Measurements from ENCODE around the gene ATF6B.

- TF ChIP-seq, protein P1, sequence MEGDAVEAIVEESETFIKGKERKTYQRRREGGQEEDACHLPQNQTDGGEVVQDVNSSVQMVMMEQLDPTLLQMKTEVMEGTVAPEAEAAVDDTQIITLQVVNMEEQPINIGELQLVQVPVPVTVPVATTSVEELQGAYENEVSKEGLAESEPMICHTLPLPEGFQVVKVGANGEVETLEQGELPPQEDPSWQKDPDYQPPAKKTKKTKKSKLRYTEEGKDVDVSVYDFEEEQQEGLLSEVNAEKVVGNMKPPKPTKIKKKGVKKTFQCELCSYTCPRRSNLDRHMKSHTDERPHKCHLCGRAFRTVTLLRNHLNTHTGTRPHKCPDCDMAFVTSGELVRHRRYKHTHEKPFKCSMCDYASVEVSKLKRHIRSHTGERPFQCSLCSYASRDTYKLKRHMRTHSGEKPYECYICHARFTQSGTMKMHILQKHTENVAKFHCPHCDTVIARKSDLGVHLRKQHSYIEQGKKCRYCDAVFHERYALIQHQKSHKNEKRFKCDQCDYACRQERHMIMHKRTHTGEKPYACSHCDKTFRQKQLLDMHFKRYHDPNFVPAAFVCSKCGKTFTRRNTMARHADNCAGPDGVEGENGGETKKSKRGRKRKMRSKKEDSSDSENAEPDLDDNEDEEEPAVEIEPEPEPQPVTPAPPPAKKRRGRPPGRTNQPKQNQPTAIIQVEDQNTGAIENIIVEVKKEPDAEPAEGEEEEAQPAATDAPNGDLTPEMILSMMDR (IDR thresholded peaks at IDR 0.05) = no peak
- no peak for TF ChIP-seq POLR2A (IDR thresholded peaks at IDR 0.05)
Measured at GRCh38 chr6:32166411-32167061, 38.5 kb upstream of the ATF6B start.

All from esophagus squamous epithelium (tissue), 4 donors.